Stomach (tissue), 9 donors: Measurements from ENCODE around the gene TFAP2B. TPM values are rescaled to one million over a fixed set of nuclear protein-coding genes. Genes with fewer than 3 reads are reported as not detected.

ENCODE experiments used
- DNase-seq, 2 donors: peaks; one replicate each; pipeline versions ENCODE4 v3.0.0 to v3.0.0-alpha.2; 2013 to 2019
- H3K27ac ChIP-seq, 5 donors: fragments of 200-600 bp in 4 of 5; sonication (generic) in 4 of 5; one replicate each; pipeline ENCODE4 v1.5.1; 2013 to 2019; ENCODE audit warnings: mild to moderate bottlenecking in 1 of 5, moderate library complexity in 1 of 5
- H3K27me3 ChIP-seq, 3 donors: fragments of 200-600 bp; sonication (generic); one replicate each; pipeline ENCODE4 v1.5.1; 2017 to 2019; ENCODE audit warnings: mixed run types in 1 of 3
- H3K36me3 ChIP-seq, 4 donors: fragments of 200-600 bp; sonication (generic); 1 replicate in 3 of 4; 2 replicates in 1 of 4; pipeline ENCODE4 v1.5.1; 2016 to 2019
- H3K4me1 ChIP-seq, 4 donors: fragments of 200-600 bp; sonication (generic); one replicate each; pipeline ENCODE4 v1.5.1; 2016 to 2019
- H3K4me3 ChIP-seq, 4 donors: fragments of 200-600 bp; sonication (generic) in 3 of 4; one replicate each; pipeline ENCODE4 v1.5.1; 2016 to 2019; ENCODE audit warnings: mild to moderate bottlenecking in 1 of 4
- H3K9me3 ChIP-seq, 4 donors: fragments of 200-600 bp; sonication (generic); one replicate each; pipeline ENCODE4 v1.5.1; 2016 to 2019
- EP300 ChIP-seq: sonication (generic); formaldehyde crosslinking; IDR thresholded peaks from one replicate; pipeline ENCODE4 v1.6.1; 2017; ENCODE audit warnings: antibody characterized with exemption
- POLR2A ChIP-seq, 4 donors: fragments of 450-650 bp; IDR thresholded peaks; one replicate each; pipeline ENCODE4 v1.6.1; 2016; ENCODE audit warnings: antibody characterized with exemption in 4 of 4, control low read depth in 2 of 4, mild to moderate bottlenecking in 1 of 4, moderate library complexity in 1 of 4
- POLR2AphosphoS5 ChIP-seq, 3 donors: sonication (generic); formaldehyde crosslinking; IDR thresholded peaks; one replicate each; pipeline ENCODE4 v1.6.1; 2016; ENCODE audit warnings: antibody characterized with exemption in 3 of 3
- WGBS, 5 donors: extraction: QIAGEN DNeasy Blood & Tissue Kit in 3 of 5; methylation state at CpG; one replicate each; pipeline versions ENCODE4 v1.1.5 to v1.1.7; 2013 to 2018; 5-methylcytosine and 5-hydroxymethylcytosine counted together
- intact Hi-C: fragments of 100-400 bp; cut with DNase I; formaldehyde crosslinking; loops from one replicate; pipeline ENCODE4 v1.15.1; 2023; ENCODE audit warnings: low total_unique reads
- polyA plus RNA-seq, 3 donors: library from polyadenylated mRNA; stranded (reverse); fragments of 200-250 nt; gene quantifications; one replicate each; pipeline ENCODE4 v1.2.3, GENCODE V29; 2013
- total RNA-seq, 5 donors: library from RNA; depleted of rRNA; stranded (reverse); fragments of >200 nt; gene quantifications; one replicate each; pipeline versions ENCODE4 v1.1.0 to v1.2.3, GENCODE V29; 2014 to 2016
- TF ChIP-seq, protein P1 (sequence below), 7 experiments: fragments of 450-650 bp in 4 of 7; fragments of 200-600 bp in 3 of 7; sonication (generic) in 3 of 7; IDR thresholded peaks; one replicate each; pipeline ENCODE4 v1.5.1; 2016 to 2019; ENCODE audit warnings: antibody characterized with exemption in 7 of 7, control low read depth in 2 of 7, mild to moderate bottlenecking in 1 of 7
- donor health status: healthy with polysubstance abuse.
- donor health status: Bipolar disorder and iron deficiency.
- donor health status: healthy.

The TFAP2B gene
- total and polyA plus RNA-seq, 8 donors: under 0.01 to 1.9 TPM; not detected in 6

DNA sequence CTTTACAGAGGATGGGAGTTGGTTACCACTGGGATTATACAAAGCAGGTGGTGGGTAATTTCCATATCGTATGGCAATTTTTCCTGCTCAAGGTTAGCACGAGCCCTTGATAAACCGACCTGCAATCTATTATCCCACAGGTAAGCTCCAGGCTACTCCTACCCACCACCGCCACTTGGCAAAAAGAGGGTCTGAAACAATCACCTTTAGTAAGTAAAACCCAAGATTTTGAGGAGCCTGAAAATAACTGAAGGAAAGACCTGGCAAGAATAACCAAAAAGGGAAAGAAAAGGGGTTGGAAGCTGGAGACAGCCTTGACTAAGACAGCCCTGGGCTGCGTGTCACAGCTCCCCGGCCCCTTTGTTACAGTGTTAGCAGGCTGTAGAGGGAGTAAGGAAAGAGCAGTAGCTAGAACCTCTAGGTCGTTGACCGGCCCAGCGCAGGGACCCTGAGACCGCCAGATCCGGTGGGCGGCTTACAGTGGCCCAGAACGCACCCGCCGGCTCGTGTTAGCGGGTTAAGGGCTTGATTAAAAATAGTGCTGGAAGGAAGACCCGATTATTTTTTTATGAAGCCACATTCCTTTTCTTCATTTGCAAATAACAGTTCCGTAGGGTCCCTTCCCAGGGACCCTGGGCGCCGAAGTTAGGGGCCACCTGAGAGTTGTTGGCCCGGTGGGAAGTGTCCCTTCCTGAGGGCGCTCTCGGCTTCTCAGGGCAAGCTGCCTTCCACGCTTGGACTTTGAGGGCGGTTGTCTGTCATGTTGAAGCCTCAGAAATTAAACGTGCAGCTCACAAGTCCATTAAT, 30.5 kb downstream of the TFAP2B start:
- Histone ChIP-seq H3K9me3 (peaks cover 0 to 11% (median 5%) of the 10 kb centered on the region in 4 donors), H3K36me3 (no peaks in the 10 kb centered on the region), H3K4me3 (no peak overlapping the region), H3K27me3 (peaks cover 39 to 100% (median 79%) of the 10 kb centered on the region in 3 donors), H3K4me1 (peaks cover 8 to 30% (median 17%) of the 10 kb centered on the region in 4 donors), H3K27ac (no peak overlapping the region)
- intact Hi-C loops: no loop called here
- TF ChIP-seq EP300 (no peak), POLR2AphosphoS5 (IDR thresholded peaks at IDR 0.05) (no peak), POLR2A (IDR thresholded peaks at IDR 0.05) (no peak)
- TF ChIP-seq, protein P1, sequence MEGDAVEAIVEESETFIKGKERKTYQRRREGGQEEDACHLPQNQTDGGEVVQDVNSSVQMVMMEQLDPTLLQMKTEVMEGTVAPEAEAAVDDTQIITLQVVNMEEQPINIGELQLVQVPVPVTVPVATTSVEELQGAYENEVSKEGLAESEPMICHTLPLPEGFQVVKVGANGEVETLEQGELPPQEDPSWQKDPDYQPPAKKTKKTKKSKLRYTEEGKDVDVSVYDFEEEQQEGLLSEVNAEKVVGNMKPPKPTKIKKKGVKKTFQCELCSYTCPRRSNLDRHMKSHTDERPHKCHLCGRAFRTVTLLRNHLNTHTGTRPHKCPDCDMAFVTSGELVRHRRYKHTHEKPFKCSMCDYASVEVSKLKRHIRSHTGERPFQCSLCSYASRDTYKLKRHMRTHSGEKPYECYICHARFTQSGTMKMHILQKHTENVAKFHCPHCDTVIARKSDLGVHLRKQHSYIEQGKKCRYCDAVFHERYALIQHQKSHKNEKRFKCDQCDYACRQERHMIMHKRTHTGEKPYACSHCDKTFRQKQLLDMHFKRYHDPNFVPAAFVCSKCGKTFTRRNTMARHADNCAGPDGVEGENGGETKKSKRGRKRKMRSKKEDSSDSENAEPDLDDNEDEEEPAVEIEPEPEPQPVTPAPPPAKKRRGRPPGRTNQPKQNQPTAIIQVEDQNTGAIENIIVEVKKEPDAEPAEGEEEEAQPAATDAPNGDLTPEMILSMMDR (IDR thresholded peaks at IDR 0.05): no peak
- no peak for DNase-seq
- WGBS, 5 donors: 7 to 12% (median 10%) methylated on average over 27 of the region's 27 CpGs

DNA sequence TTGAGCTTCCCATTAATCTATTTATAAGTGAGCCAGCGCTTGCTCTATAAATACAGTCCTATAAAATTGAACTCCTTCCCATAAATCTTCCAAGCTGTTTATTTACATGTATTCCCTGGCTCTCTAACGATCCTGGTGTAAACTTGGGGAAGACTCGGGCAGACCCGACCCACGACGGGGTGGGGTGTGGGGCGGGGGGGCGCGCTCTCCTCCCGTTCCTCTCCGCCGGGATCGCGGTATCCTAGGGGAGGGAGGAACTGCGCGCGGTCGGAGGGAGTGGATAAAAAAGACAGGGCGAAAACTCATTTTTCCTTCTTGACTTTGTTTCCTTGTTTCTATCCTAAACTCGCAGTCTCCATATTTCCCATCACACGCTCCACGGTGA, 31.1 kb downstream of the TFAP2B start:
- peaks cover 8 to 30% (median 17%) of the 10 kb centered on the region in 4 donors for H3K4me1 ChIP-seq
- peaks cover 33 to 99% (median 74%) of the 10 kb centered on the region in 3 donors for H3K27me3 ChIP-seq
- no peak for DNase-seq
- TF ChIP-seq, protein P1 (IDR thresholded peaks at IDR 0.05): no peak
- TF ChIP-seq POLR2AphosphoS5 (IDR thresholded peaks at IDR 0.05) (no peak), POLR2A (IDR thresholded peaks at IDR 0.05) (no peak), EP300 (no peak)
- peak overlapping the region in 1 of 4 donors; percentile 33 for H3K4me3 ChIP-seq
- H3K36me3 ChIP-seq: no peaks in the 10 kb centered on the region
- intact Hi-C loops: no loop called here
- H3K27ac ChIP-seq: no peak overlapping the region
- H3K9me3 ChIP-seq: peaks cover 0 to 11% (median 5%) of the 10 kb centered on the region in 4 donors
- WGBS, 5 donors: 5 to 14% (median 6%) methylated on average over 22 of the region's 22 CpGs

DNA sequence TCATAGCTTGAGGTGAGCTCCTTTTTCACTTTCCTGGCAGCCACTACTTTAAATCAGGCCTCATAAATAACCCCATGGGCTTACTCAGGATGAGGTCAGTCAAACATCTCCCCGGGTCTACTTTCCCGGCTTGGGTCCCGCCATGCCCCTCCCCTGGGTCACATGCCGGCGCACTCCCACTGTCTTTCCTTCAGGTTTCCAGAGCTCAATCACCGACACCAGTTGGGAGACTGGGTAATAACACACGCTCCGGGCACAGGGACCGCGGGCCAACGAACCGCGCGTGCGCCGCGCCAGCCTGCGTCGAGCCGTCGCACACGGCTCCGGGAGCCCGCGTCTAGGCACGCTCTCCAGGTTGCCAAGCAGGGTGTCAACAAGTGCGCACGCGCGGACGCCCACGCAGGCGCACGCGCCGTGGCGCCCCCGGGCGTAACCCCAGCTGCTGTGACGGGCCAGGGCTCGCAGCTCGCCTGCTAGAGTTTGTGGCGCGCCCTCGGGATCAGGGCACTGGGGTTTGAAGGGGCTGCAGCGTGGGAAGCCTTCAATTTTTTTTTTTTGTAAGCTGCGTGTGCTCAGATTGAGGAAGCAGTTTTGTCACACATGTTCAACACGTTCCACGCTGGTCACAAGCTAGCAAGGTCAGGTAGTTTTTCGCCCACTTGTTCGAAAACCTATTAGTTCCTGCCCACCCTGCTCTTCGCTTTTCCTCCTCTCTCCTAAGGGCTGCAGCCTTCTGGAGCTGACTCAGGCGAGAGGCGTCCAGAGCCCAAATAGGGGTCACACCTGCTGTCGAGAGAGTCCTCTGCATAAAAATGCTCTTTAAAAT, 31.8 kb downstream of the TFAP2B start:
- TF ChIP-seq POLR2A (IDR thresholded peaks at IDR 0.05) (no peak), POLR2AphosphoS5 (IDR thresholded peaks at IDR 0.05) (no peak), EP300 (no peak)
- TF ChIP-seq, protein P1 (IDR thresholded peaks at IDR 0.05): no peak
- peak in 1 of 2 donors; percentile 58 for DNase-seq
- H3K27me3 ChIP-seq: peaks cover 30 to 92% (median 67%) of the 10 kb centered on the region in 3 donors
- WGBS, 5 donors: 6 to 12% (median 8%) methylated on average over 25 to 55 of the region's 55 CpGs
- peaks cover 0 to 10% (median 4%) of the 10 kb centered on the region in 4 donors for H3K9me3 ChIP-seq
- H3K4me3 ChIP-seq: peak overlapping the region; percentile 1 to 33 (median 24)
- intact Hi-C loops: no loop called here
- H3K36me3 ChIP-seq: no peaks in the 10 kb centered on the region
- peaks cover 8 to 28% (median 16%) of the 10 kb centered on the region in 4 donors for H3K4me1 ChIP-seq
- H3K27ac ChIP-seq: no peak overlapping the region
